CD14-positive monocyte (primary cell): ENCODE measurements around the gene CAPN9. TPM values are rescaled to one million over a fixed set of nuclear protein-coding genes. Genes with fewer than 3 reads are reported as not detected.

Source experiments
- DNase-seq, 3 donors: peaks; one replicate each; pipeline ENCODE4 v3.0.0-alpha.2; 2011 to 2022
- H2AFZ ChIP-seq: 2 replicates; pipeline ENCODE4 v1.6.0; 2012; ENCODE audit warnings: mild to moderate bottlenecking, low read depth, low read length, inconsistent platforms; ENCODE audit not compliant: insufficient read depth, poor library complexity, severe bottlenecking
- H3K27ac ChIP-seq, 2 donors: 1 replicate in 1 of 2; 2 replicates in 1 of 2; pipeline ENCODE4 v1.5.1; 2012 to 2013; ENCODE audit warnings: low read length in 2 of 2, control low read depth in 1 of 2, inconsistent platforms in 1 of 2, low read depth in 1 of 2, mild to moderate bottlenecking in 1 of 2
- H3K27me3 ChIP-seq, 2 donors: one replicate each; pipeline versions ENCODE4 v1.6.0 to v1.6.1; 2011 to 2013; ENCODE audit warnings: low read length in 2 of 2; ENCODE audit not compliant: control insufficient read depth in 2 of 2, insufficient read depth in 2 of 2
- H3K36me3 ChIP-seq, 2 donors: replicated peaks in 1 of 2; 1 replicate in 1 of 2; 2 replicates in 1 of 2; pipeline versions ENCODE4 v1.5.1 to v1.6.1; 2012 to 2013; ENCODE audit warnings: low read length in 2 of 2, control low read depth in 1 of 2, inconsistent platforms in 1 of 2, mild to moderate bottlenecking in 1 of 2; ENCODE audit not compliant: insufficient read depth in 2 of 2, control insufficient read depth in 1 of 2
- H3K4me1 ChIP-seq, 2 donors: 1 replicate in 1 of 2; 2 replicates in 1 of 2; pipeline versions ENCODE4 v1.5.1 to v1.6.1; 2012 to 2013; ENCODE audit warnings: low read length in 2 of 2, control low read depth in 1 of 2, inconsistent platforms in 1 of 2, mild to moderate bottlenecking in 1 of 2, moderate library complexity in 1 of 2; ENCODE audit not compliant: insufficient read depth in 2 of 2, control insufficient read depth in 1 of 2
- H3K4me2 ChIP-seq: replicated peaks from 2 replicates; pipeline ENCODE3; 2012; ENCODE audit warnings: low read length, moderate library complexity, mild to moderate bottlenecking; ENCODE audit not compliant: poor library complexity, severe bottlenecking; ENCODE audit errors: extremely low read depth
- H3K4me3 ChIP-seq, 3 experiments: fragments of 200-600 bp in 1 of 3; sonication (generic) in 1 of 3; replicated peaks in 1 of 3; 1 replicate in 2 of 3; 2 replicates in 1 of 3; pipeline ENCODE4 v1.5.1; 2011 to 2013; ENCODE audit warnings: low read length in 3 of 3, mild to moderate bottlenecking in 3 of 3, control low read depth in 2 of 3, low read depth in 2 of 3, inconsistent platforms in 1 of 3, moderate library complexity in 1 of 3
- H3K79me2 ChIP-seq: 2 replicates; pipeline ENCODE4 v1.6.0; 2012; ENCODE audit warnings: mild to moderate bottlenecking, control low read depth, inconsistent platforms, low read length, moderate library complexity; ENCODE audit not compliant: insufficient read depth
- H3K9ac ChIP-seq: 2 replicates; pipeline ENCODE4 v1.6.0; 2017; ENCODE audit warnings: low read length, mild to moderate bottlenecking; ENCODE audit not compliant: insufficient read depth, poor library complexity, severe bottlenecking
- H3K9me3 ChIP-seq, 2 donors: replicated peaks in 1 of 2; 1 replicate in 1 of 2; 2 replicates in 1 of 2; pipeline versions ENCODE4 v1.5.1 to v1.6.1; 2012 to 2013; ENCODE audit warnings: low read length in 2 of 2, control low read depth in 1 of 2; ENCODE audit not compliant: control insufficient read depth in 1 of 2, insufficient read depth in 1 of 2
- H4K20me1 ChIP-seq: 2 replicates; pipeline ENCODE4 v1.6.0; 2012; ENCODE audit warnings: mild to moderate bottlenecking, low read length, control low read depth, moderate library complexity; ENCODE audit not compliant: insufficient read depth
- H3K27ac Mint-ChIP-seq, 7 donors: one replicate each; pipeline ENCODE4 v1.8.0; 2020; ENCODE audit warnings: mild to moderate bottlenecking in 7 of 7, mixed read lengths in 7 of 7, moderate library complexity in 6 of 7, inconsistent platforms in 2 of 7
- H3K27me3 Mint-ChIP-seq, 3 donors: one replicate each; pipeline ENCODE4 v1.8.0; 2021 to 2022; ENCODE audit warnings: low read depth in 3 of 3, mild to moderate bottlenecking in 3 of 3, mixed read lengths in 3 of 3, moderate library complexity in 3 of 3, inconsistent platforms in 1 of 3
- H3K36me3 Mint-ChIP-seq, 2 donors: one replicate each; pipeline ENCODE4 v1.8.0; 2020; ENCODE audit warnings: mixed read lengths in 2 of 2, inconsistent platforms in 1 of 2, mild to moderate bottlenecking in 1 of 2
- H3K4me1 Mint-ChIP-seq: one replicate; pipeline ENCODE4 v1.8.0; 2020; ENCODE audit warnings: mild to moderate bottlenecking, mixed read lengths
- H3K4me3 Mint-ChIP-seq, 2 donors: one replicate each; pipeline ENCODE4 v1.8.0; 2020; ENCODE audit warnings: mild to moderate bottlenecking in 2 of 2, mixed read lengths in 2 of 2, moderate library complexity in 1 of 2
- H3K9me3 Mint-ChIP-seq, 7 donors: one replicate each; pipeline ENCODE4 v1.8.0; 2020 to 2022; ENCODE audit warnings: mixed read lengths in 7 of 7, mild to moderate bottlenecking in 6 of 7, moderate library complexity in 6 of 7, inconsistent platforms in 2 of 7
- WGBS: methylation state at CpG from one replicate; pipeline ENCODE4 v1.1.5; 2013; ENCODE audit warnings: missing lambda C conversion rate; ENCODE audit not compliant: insufficient coverage; 5-methylcytosine and 5-hydroxymethylcytosine counted together
- intact Hi-C, 2 donors: fragments of 100-400 bp; cut with micrococcal nuclease; formaldehyde crosslinking; loops; one replicate each; pipeline versions ENCODE4 v1.15.0 to v1.15.1; 2023
- polyA plus RNA-seq, 3 donors: library from polyadenylated mRNA; depleted of rRNA in 1 of 3; unstranded in 2 of 3; stranded (reverse) in 1 of 3; fragments of 300-500 nt in 2 of 3; fragments of >200 nt in 1 of 3; fragmentation: Illumina TruSeq in 2 of 3; gene quantifications; 1 replicate in 2 of 3; 2 replicates in 1 of 3; pipeline ENCODE4 v1.2.3, GENCODE V29; 2012 to 2021
- TF ChIP-seq, protein P1 (sequence below): fragments of 200-600 bp; IDR thresholded peaks from one replicate; pipeline ENCODE4 v1.8.0; 2022; ENCODE audit warnings: antibody characterized with exemption, mild to moderate bottlenecking

Gene CAPN9
- polyA plus RNA-seq, 3 donors: not detected

DNA sequence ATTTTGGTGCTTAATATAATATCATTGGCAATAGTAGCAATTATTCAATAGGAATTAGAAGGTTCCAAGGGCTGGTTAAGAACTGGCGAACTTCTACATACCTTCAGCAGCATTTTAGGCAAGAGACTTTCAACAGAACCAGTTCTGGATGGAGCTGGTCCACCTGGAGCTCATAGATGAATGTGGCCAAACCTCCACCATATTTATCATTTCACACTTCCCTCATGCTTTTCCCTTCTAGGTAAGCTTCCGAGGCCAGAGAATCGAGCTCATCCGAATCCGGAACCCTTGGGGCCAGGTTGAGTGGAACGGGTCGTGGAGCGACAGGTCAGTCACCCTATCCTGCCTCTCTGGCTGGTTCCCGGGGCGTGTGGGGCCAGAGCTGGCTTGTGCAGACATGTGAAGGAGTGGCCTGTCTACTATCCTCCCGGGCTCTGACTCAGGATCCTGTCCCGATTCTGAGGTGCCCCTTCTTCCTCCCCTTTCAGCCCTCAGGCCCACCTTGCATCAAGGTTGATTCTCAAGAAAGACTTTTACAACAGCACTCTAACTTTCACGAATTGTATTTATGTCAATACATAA lies 24.7 kb downstream of the CAPN9 start:
- no peak overlapping the region for H3K4me3 Mint-ChIP-seq
- no peak overlapping the region for H3K4me3 ChIP-seq
- H4K20me1 ChIP-seq: no peaks in the 10 kb centered on the region
- TF ChIP-seq, protein P1, sequence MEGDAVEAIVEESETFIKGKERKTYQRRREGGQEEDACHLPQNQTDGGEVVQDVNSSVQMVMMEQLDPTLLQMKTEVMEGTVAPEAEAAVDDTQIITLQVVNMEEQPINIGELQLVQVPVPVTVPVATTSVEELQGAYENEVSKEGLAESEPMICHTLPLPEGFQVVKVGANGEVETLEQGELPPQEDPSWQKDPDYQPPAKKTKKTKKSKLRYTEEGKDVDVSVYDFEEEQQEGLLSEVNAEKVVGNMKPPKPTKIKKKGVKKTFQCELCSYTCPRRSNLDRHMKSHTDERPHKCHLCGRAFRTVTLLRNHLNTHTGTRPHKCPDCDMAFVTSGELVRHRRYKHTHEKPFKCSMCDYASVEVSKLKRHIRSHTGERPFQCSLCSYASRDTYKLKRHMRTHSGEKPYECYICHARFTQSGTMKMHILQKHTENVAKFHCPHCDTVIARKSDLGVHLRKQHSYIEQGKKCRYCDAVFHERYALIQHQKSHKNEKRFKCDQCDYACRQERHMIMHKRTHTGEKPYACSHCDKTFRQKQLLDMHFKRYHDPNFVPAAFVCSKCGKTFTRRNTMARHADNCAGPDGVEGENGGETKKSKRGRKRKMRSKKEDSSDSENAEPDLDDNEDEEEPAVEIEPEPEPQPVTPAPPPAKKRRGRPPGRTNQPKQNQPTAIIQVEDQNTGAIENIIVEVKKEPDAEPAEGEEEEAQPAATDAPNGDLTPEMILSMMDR: no peak
- H3K9me3 ChIP-seq: no peaks in the 10 kb centered on the region
- no peaks in the 10 kb centered on the region for H3K4me1 ChIP-seq
- H3K27ac ChIP-seq: no peak overlapping the region
- H3K4me1 Mint-ChIP-seq: no peaks in the 10 kb centered on the region
- no peak overlapping the region for H2AFZ ChIP-seq
- peak overlapping the region in 1 of 7 donors; percentile 8 for H3K27ac Mint-ChIP-seq
- peaks cover 0 to 1% (median 0%) of the 10 kb centered on the region in 7 donors for H3K9me3 Mint-ChIP-seq
- no peaks in the 10 kb centered on the region for H3K36me3 ChIP-seq
- no peaks in the 10 kb centered on the region for H3K79me2 ChIP-seq
- intact Hi-C loops: no loop called here
- WGBS: 93% methylated on average over 9 of the region's 13 CpGs
- H3K27me3 Mint-ChIP-seq: peaks cover 3 to 8% (median 6%) of the 10 kb centered on the region in 3 donors
- H3K27me3 ChIP-seq: no peaks in the 10 kb centered on the region
- DNase-seq: no peak
- no peak overlapping the region for H3K4me2 ChIP-seq
- no peak overlapping the region for H3K9ac ChIP-seq
- no peaks in the 10 kb centered on the region for H3K36me3 Mint-ChIP-seq

DNA sequence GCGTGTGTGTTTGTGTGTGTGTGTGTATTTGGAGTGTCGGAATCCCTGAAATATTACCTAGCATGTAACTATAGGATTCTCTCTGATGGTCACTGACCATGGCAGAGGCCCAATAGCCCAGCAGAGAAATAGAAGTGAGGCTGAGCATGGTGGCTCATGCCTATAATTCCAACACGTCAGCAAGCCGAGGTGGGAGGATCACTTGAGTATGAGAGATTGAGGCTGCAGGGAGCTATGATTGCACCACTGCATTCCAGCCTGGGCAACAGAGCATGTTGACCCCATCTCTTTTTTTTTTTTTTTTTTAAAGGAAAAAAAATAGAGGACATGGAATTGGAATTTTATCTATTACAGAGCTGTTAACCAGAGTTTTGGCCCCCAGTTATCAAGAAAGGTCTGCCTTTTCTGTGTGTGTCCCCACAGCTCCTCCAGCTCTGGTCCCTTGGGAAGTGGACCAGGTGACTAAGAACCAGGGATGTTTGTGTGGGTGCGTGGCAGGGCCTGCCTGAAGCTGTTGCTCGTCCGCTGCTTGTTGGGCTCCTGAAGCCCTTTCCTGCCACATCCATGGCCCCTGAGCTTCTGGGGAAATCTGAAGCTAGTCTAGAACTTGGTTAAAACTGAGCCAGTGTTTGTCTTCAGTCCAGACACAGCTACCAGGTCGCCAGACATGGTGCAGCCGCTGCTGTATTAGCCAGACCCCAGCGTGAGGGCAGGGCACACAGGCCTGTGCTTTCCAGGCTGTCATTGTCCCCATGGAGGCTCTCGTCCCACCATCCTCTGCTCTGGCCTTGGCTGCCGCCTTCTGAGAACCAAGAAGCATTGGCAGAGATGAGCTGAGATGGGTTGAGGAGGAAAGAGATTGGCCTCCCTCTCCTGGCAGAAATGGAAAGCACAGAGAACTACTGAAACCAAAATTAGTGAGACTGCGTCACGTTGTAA lies 25.5 kb downstream of the CAPN9 start:
- Mint-ChIP-seq H3K36me3 (no peaks in the 10 kb centered on the region), H3K27me3 (peaks cover 3 to 6% (median 6%) of the 10 kb centered on the region in 3 donors), H3K27ac (no peak overlapping the region), H3K4me1 (no peaks in the 10 kb centered on the region), H3K4me3 (no peak overlapping the region), H3K9me3 (peaks cover 0 to 1% (median 0%) of the 10 kb centered on the region in 7 donors)
- H3K4me1 ChIP-seq: no peaks in the 10 kb centered on the region
- no peak overlapping the region for H3K4me3 ChIP-seq
- no peaks in the 10 kb centered on the region for H4K20me1 ChIP-seq
- H3K9me3 ChIP-seq: no peaks in the 10 kb centered on the region
- H2AFZ ChIP-seq: no peak overlapping the region
- H3K9ac ChIP-seq: no peak overlapping the region
- WGBS: 73% methylated on average over 8 of the region's 14 CpGs
- TF ChIP-seq, protein P1: no peak
- no peak overlapping the region for H3K4me2 ChIP-seq
- no peaks in the 10 kb centered on the region for H3K36me3 ChIP-seq
- H3K27ac ChIP-seq: no peak overlapping the region
- no peaks in the 10 kb centered on the region for H3K27me3 ChIP-seq
- H3K79me2 ChIP-seq: no peaks in the 10 kb centered on the region
- no peak for DNase-seq
- intact Hi-C loops: no loop called here
